Left lobe of liver (tissue), 2 donors: ENCODE results near the gene CYP2A13. TPM values are rescaled to one million over a fixed set of nuclear protein-coding genes. Genes with fewer than 3 reads are reported as not detected.
A peak's percentile ranks its signal among the peaks of the same experiment; 100 is the strongest.
"Not testable (repeated sequence)": the region's sequence is repeated elsewhere in the genome, so short reads cannot be mapped to it uniquely, and the experiment has no call there.

Experiments
- ATAC-seq: fragments of 200-7000 bp; cut with Tn5 transposase; one replicate; pipeline ENCODE4 v1.9.1; 2020; ENCODE audit warnings: mild to moderate bottlenecking, moderate library complexity
- DNase-seq: peaks from one replicate; pipeline ENCODE4 v3.0.0-alpha.2; 2020; ENCODE audit warnings: low spot score
- total RNA-seq: library from RNA; stranded (reverse); gene quantifications from one replicate; pipeline ENCODE4 v1.2.1, GENCODE V29; 2021
- donor health status: DM: no; HTN: no; CAD: no; lungs with moderate emphysema.
- donor health status: DM: no; HTN: yes; CAD: no.

The CYP2A13 gene
- total RNA-seq, 1 donor from 2014 or later: 1.4 TPM

DNA sequence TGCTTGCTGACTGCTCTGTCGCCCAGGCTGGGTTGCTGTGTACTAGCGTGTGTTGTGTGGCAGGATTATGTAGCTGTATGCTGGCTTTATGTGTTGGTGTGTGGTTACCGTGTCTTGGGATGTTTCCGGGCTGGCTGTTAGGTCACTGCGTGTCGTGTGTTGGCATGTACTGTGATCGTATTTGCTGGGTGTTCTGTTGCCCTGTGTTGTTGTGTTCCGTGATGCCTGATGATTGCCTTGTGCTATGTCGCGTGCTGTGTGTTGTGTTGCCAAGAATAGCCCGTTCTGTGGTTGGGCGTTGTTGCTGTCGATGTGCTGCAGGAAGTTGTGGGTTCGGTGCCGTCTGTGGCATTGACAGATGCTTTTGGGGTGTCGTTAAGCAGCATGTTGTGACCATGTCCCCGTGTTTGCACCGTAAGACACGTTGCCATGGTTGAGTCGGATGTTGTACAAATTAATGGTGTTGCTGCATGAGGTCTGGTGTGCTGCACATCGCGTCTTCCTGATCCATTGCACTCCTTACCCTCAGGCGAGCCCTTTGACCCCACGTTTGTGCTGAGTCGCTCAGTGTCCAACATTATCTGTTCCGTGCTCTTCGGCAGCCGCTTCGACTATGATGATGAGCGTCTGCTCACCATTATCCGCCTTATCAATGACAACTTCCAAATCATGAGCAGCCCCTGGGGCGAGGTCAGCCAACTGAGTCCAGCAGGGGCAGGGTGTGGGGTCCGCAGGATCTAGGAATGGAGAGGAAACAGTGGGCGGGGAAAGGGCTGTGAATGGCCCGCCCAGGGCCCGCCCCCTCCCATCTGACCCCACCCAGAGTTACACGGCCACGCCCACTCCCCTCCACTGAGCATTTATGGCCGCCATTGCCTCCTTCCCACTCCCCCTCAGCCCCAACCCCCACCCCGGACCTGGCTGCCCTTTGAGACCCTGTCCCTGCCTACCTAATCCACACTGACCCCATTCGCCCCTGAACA lies 33.0 kb downstream of the CYP2A13 start:
- DNase-seq: not testable (repeated sequence)
- ATAC-seq: peak; percentile 34

DNA sequence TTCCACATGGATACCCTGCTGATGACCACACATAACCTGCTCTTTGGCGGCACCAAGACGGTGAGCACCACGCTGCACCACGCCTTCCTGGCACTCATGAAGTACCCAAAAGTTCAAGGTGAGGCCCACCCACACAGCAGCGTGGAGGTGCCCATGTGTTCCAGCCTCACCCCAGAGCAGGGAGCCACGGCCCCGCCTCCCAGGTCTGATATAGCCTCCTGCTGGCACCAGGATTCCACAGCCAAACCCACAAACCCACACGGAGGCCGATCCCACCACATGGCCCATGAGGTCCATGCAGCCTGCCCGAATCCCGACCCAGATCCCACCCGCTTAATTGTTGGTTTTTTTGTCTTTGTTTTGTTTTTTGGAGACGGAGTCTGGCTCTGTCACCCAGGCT lies 34.6 kb downstream of the CYP2A13 start:
- not testable (repeated sequence) for DNase-seq, ATAC-seq

DNA sequence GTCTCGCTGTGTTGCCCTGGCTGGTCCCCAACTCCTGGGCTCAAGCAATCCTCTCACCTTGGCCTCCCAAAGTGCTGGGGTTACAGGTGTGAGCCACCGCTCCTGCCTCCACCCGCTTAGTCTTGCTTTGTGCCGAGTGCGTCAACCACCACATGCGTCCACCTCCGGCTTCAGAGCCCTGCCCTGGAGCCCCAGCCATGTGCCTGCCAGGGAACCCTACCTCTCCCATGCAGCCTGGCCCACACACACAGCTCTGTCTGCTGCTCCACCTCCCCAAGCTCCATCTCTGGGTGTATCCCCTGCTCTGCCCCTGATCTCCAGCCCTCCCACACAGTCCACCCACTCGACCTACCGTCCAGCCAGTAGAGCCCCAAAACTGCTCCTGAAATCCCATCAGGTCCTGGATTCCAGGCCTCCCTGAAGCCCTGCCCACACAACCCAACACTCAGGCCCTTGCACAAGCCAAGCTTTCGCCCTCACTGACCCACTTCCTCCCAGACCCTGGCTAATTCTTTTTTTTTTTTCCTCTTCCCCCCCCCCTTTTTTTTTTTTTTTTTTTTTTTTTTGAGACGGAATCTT lies 35.6 kb downstream of the CYP2A13 start:
- ATAC-seq: no peak
- DNase-seq: no peak

DNA sequence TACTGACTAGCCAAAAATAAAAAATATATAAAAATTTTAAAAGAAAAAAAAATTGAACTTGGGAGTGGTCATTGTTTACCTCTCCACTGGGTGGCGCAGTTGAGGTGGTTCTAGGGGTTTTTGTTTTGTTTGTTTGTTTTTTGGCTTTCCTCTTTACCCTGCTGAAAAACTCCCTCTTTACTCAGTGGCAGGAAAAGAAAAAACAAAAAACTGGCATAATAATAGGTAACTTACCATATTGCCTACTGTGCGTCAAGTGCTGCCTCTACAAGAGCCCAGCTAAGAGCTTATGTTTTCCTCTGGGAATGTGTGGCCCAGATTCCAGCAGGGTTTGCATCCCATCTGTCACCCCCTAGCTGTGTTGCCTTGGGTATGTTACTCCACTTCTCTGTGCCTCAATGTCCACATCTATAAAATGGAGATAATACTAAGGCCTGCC lies 38.5 kb downstream of the CYP2A13 start:
- DNase-seq: not testable (repeated sequence)
- peak; percentile 35 for ATAC-seq

DNA sequence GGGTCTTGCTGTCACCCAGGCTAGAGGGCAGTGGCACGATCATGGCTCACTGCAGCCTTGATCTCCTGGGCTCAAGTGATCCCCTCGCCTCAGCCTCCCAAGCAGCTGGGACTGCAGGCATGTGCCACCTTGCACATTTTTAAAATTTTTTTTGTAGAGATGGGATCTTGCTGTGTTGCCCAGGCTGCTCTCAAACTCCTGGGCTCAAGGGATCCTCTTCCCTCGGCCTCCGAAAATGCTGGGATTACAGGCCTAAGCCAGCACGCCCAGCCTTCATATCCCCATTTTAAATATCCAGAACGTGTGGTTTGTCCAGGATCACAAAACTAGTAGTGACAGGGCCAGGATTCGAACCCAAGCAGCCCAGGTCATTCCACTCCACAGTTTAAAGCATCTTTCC lies 39.1 kb downstream of the CYP2A13 start:
- not testable (repeated sequence) for ATAC-seq

DNA sequence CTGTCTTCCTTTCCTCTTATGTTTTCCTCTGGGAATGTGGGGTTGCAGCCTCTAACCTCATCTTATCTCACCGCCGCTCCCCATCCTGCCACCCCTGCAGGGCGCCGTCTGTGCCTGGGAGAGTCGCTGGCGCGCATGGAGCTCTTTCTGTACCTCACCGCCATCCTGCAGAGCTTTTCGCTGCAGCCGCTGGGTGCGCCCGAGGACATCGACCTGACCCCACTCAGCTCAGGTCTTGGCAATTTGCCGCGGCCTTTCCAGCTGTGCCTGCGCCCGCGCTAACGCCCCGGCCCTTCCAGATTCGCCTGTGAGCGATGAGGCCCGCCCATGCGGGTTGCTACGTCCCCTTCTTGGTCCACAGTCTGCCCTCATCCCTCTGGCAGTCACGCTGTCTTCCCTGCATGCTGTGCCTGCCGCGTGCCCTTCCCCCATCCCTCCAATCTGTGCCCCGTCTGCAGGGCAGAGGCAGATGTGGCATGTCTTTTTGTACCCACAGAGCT lies 39.6 kb downstream of the CYP2A13 start:
- ATAC-seq (peak; percentile 96), DNase-seq (peak; percentile 88)

More for the DNA sequence above, 39.1 kb downstream of the CYP2A13 start:
- DNase-seq: not testable (repeated sequence)

DNA sequence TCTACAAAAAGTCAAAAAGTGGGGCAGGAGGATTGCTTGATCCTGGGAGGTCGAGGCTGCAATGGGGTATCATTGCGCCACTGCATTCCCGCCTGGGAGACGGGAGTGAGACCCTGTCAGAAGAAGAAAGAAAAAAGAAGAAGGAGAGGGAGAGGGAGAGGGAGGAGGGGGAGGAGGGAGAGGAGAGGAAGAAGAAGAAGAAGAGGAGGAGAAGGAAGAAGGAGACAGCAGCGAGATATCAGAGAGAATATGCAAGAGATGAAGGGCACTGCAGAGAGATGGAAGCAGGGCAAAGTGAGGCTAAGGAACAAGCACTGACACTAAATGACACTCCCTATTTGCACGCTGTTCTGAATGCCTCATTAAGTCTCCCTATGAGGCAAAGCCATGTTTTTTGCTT lies 40.4 kb downstream of the CYP2A13 start:
- DNase-seq: no peak
- ATAC-seq: no peak

DNA sequence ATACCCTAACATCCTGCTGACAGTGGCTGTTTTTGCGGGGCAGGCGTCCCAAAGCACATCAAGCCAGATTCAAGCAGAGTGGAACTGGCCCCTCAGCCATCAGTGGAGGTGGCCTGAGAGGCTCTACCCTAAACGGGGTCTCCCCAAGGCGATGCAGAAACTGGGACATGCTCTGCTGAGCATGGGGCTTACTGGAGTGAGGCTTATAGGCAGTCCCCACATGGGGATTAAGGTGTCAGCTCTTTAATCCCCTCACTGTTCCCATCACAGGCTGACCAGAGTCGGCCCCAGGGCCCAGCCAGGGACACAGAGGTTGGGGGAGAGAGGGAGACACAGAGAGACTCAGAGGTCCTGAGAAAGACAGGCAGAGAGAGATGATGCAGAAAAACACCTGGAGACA lies 42.9 kb downstream of the CYP2A13 start:
- ATAC-seq: no peak
- DNase-seq: no peak

DNA sequence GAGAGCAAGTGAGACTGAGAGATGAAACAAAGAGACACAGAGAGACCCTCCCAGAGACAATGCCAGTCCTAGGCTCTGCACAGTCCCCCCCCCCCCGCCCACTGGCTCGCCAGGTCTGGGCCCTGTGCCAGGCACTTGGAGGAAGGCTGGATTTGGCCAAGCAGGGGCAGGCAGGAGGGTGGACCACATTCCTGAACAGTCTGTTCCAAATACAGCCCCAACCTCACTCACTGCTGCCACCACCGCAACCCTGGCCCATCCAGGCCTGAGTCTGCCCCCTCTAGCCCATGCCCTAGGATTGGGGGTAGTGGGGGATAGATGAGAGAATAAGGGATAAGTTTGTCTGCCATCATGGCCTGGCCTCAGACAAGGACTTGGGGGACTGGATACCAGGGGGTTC lies 45.0 kb downstream of the CYP2A13 start:
- DNase-seq: no peak
- ATAC-seq: no peak

DNA sequence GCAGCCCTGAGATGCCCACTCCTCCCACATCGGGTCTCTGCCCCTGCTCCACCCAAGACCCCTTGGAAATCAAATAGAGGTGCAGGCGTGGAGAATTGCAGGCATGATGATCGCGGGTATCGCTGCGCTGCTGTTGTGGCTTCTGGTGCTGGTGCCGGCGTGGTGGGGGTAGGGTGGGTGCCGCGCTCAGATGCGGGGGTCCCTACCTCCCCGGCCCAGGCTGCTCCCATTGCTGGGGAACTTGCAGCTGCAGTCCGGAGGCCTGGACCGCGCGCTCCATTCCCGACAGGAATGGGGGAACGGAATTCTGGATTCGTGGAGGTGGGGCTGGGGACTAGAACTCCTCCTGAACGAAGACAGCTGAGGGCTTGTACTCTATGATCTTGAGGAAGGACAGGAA lies 46.4 kb downstream of the CYP2A13 start:
- no peak for ATAC-seq
- DNase-seq: no peak

DNA sequence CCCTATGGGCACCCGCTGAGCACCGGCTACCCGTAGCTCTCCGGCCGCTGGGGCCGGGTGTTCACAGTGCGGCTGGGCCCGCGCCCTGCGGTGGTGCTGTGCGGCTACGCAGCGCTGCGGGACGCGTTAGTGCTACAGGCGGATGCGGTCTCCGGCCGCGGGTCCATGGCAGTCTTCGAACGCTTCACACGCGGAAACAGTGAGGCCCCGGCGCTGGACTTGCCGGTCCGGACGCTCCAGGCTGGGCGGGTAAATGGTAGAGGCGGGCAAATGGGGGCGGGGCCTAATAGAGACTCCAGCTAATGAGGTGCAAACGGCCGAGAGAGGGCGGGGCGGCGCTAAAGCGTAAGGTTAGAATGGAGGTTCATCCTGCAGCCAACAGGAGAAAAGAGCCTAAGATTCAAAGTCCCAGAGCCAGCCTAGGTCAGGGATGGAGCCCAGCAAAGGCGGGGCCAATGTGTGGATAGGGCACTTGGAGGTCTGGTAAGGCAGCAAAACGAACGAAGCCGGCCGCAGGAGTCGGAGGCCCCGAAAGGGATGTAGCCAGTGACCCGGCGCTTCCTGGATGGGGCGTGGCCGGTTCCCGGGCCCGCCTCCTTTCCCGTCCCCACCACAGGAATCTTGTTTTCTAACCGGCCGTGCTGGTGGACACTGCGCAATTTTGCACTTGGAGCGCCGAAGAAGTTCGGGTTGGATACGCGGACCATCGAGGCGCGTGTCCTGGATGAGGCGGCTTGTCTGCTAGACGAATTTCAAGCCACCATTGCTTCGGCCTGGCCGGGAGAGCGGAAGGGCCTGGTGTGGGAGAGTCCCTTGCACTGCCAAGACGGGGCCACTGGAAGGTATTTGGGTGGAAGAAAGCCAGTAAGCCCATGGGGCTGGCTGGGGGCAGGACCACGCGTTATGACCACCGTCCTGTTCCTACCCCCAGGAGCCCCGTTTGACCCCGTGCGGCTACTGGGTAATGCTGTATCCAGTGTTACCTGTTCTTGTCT lies 47.4 kb downstream of the CYP2A13 start:
- ATAC-seq (peak; percentile 86), DNase-seq (peak; percentile 56)

DNA sequence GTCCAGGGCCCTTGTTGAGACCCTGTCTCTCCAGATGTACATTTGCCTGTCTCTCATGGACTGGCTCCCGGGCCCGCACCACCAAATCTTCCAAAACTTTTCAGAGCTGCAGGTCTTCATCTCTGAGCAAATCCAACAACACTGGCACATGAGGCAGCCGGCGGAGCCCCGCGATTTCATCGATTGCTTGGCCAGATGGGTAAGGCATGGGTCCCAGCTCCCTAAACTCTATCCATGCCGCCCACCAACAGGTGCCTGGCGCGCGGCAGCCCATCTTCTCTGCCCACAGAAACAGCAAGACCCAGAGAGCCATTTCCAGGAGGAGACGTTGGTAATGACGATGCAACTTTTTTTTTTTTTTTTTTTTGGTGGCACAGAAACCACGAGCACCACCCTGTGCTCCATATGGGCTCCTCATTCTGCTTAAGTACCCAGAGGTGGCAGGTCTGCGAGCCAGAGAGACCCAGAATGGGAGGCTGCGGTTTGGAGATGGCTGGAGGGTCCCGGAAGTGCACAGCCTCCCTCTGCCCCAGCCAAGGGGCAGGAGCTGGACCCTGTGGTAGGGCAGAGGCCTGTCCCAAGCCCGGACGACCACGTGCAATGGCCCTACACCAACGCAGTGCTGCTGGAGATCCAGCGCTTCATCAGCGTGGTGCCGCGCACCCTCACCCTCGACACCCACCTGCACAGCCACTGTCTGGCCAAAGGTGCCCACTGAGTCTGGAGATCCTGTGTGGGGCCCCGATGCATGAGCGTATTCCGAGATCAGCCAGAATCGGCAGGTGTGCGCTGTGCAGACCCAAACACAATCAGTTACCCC lies 48.6 kb downstream of the CYP2A13 start:
- no peak for ATAC-seq

DNA sequence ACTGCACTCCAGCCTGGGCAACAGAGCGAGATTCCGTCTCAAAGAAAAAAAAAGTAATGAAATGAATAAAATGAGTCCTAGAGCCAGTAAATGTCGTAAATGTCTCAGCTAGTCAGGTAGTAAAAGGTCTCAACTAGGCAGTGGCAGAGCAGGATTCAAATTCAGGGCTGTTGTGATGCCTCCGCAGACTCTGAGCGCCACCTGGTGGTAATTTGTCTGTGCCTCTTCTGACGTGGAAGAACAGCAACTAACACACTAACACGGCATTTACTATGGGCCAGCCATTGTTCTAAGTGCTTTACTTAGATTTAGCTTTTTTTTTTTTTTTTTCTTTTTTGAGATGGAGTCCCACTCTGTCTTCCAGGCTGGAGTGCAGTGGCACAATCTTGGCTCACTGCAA lies 56.2 kb downstream of the CYP2A13 start:
- ATAC-seq (peak; percentile 97), DNase-seq (peak; percentile 86)

More for the DNA sequence above, 48.6 kb downstream of the CYP2A13 start:
- no peak for DNase-seq

Other genes with a start within 250 kb of the CYP2A13 start
- gene CYP2A6, start 238.0 kb upstream of the CYP2A13 start, total RNA-seq: 2,152 TPM
- gene CYP2A7, start 206.2 kb upstream of the CYP2A13 start, total RNA-seq: 485 TPM
- 801 TPM for gene CYP2B6, start 97.2 kb upstream of the CYP2A13 start, total RNA-seq
- not detected for gene CYP2F1, start 26.0 kb downstream of the CYP2A13 start, total RNA-seq
- gene CYP2S1, start 104.8 kb downstream of the CYP2A13 start, total RNA-seq: 2.1 TPM
- gene AXL, start 130.8 kb downstream of the CYP2A13 start, total RNA-seq: 10.1 TPM
- 62.4 TPM for gene HNRNPUL1, start 175.9 kb downstream of the CYP2A13 start, total RNA-seq
- gene CCDC97, start 221.7 kb downstream of the CYP2A13 start, total RNA-seq: 9.0 TPM